MCF 10A (cell line): ENCODE measurements around the gene RETREG1. TPM values are rescaled to one million over a fixed set of nuclear protein-coding genes. Genes with fewer than 3 reads are reported as not detected.

Experiments
- BruUV-seq: library from RNA; stranded (reverse); fragments of 400-500 nt; replicated peaks from 2 replicates; lab custom pipeline; 2021; lab: Mats Ljungman, UMichigan
- CTCF ChIA-PET: fragments of 300-600 bp; sonication (Branson Sonifier 250); formaldehyde crosslinking; extraction: SDS; loops from one replicate; lab custom pipeline; 2021; ENCODE audit warnings: antibody characterized with exemption, inconsistent platforms; lab: Yijun Ruan, JAX
- POLR2A ChIA-PET: fragments of 300-600, 350-650 bp; sonication (Branson Sonifier 250); formaldehyde crosslinking; extraction: SDS; loops from one replicate; lab custom pipeline; 2020; ENCODE audit warnings: antibody characterized with exemption, inconsistent platforms; lab: Yijun Ruan, JAX
- DNase-seq: peaks from one replicate; pipeline ENCODE4 v3.0.0-alpha.2; 2018; ENCODE audit not compliant: unreplicated experiment
- H3K27ac Mint-ChIP-seq: one replicate; pipeline ENCODE4 v1.8.0; 2022; ENCODE audit warnings: mild to moderate bottlenecking, low read depth, mixed read lengths; ENCODE audit not compliant: unreplicated experiment
- H3K27me3 Mint-ChIP-seq: one replicate; pipeline ENCODE4 v1.8.0; 2022; ENCODE audit warnings: mixed read lengths; ENCODE audit not compliant: insufficient read depth, unreplicated experiment
- H3K36me3 Mint-ChIP-seq: one replicate; pipeline ENCODE4 v1.8.0; 2022; ENCODE audit warnings: mild to moderate bottlenecking, moderate library complexity, mixed read lengths; ENCODE audit not compliant: insufficient read depth, unreplicated experiment
- H3K4me1 Mint-ChIP-seq: one replicate; pipeline ENCODE4 v1.8.0; 2022; ENCODE audit warnings: mixed read lengths; ENCODE audit not compliant: insufficient read depth, unreplicated experiment
- H3K4me3 Mint-ChIP-seq: one replicate; pipeline ENCODE4 v1.8.0; 2022; ENCODE audit warnings: mild to moderate bottlenecking, moderate library complexity, mixed read lengths; ENCODE audit not compliant: unreplicated experiment
- H3K9me3 Mint-ChIP-seq: one replicate; pipeline ENCODE4 v1.8.0; 2022; ENCODE audit warnings: mixed read lengths; ENCODE audit not compliant: unreplicated experiment
- intact Hi-C: fragments of 100-400 bp; cut with micrococcal nuclease; formaldehyde crosslinking; loops from 2 replicates; pipeline ENCODE4 v1.14.1; 2022
- total RNA-seq: library from RNA; stranded (reverse); gene quantifications from 2 replicates; pipeline ENCODE4 v1.2.3, GENCODE V29; 2022
- TF ChIP-seq, protein P1 (sequence below): fragments of 200-600 bp; IDR thresholded peaks from one replicate; pipeline ENCODE4 v1.8.0; 2022; ENCODE audit warnings: antibody characterized with exemption, mild to moderate bottlenecking; ENCODE audit not compliant: unreplicated experiment

Gene RETREG1
- total RNA-seq, 1 experiment from 2014 or later = 4.9 TPM

- ChIA-PET POLR2A (interaction anchor here (0.6 to 1.0 kb wide), 2 partner anchors 34 to 76 kb away, joined by 3 to 7 read pairs; no protein-coding TSS in a partner anchor), CTCF (interaction anchor here (0.6 to 1.4 kb wide), 4 partner anchors 10 to 667 kb away, joined by 3 to 4 read pairs (median 3); no protein-coding TSS in a partner anchor)
- Mint-ChIP-seq H3K4me1 (peaks cover 18% of the 10 kb centered on the region), H3K4me3 (no peak overlapping the region), H3K27me3 (no peaks in the 10 kb centered on the region), H3K36me3 (no peaks in the 10 kb centered on the region), H3K27ac (peak overlapping the region; percentile 20), H3K9me3 (no peaks in the 10 kb centered on the region)
- no peak for DNase-seq
- TF ChIP-seq, protein P1, sequence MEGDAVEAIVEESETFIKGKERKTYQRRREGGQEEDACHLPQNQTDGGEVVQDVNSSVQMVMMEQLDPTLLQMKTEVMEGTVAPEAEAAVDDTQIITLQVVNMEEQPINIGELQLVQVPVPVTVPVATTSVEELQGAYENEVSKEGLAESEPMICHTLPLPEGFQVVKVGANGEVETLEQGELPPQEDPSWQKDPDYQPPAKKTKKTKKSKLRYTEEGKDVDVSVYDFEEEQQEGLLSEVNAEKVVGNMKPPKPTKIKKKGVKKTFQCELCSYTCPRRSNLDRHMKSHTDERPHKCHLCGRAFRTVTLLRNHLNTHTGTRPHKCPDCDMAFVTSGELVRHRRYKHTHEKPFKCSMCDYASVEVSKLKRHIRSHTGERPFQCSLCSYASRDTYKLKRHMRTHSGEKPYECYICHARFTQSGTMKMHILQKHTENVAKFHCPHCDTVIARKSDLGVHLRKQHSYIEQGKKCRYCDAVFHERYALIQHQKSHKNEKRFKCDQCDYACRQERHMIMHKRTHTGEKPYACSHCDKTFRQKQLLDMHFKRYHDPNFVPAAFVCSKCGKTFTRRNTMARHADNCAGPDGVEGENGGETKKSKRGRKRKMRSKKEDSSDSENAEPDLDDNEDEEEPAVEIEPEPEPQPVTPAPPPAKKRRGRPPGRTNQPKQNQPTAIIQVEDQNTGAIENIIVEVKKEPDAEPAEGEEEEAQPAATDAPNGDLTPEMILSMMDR = no peak
- no TSS peak for BruUV-seq
- intact Hi-C loops = no loop called here
Observed at GRCh38 chr5:16536246-16536645, 80.6 kb downstream of the RETREG1 start.

GRCh38 chr5:16534280-16534679 is 82.5 kb downstream of the RETREG1 start:
- no peaks in the 10 kb centered on the region for H3K27me3 Mint-ChIP-seq
- H3K4me1 Mint-ChIP-seq = peaks cover 6% of the 10 kb centered on the region
- H3K27ac Mint-ChIP-seq = no peak overlapping the region
- ChIA-PET CTCF (interaction anchor here (0.6 to 1.6 kb wide), 4 partner anchors 14 to 46 kb away, joined by 3 to 4 read pairs (median 3); no protein-coding TSS in a partner anchor), POLR2A (interaction anchor here (0.6 to 1.5 kb wide), 2 partner anchors 9 to 19 kb away, joined by 3 to 5 read pairs; no protein-coding TSS in a partner anchor)
- no peak for DNase-seq
- TF ChIP-seq, protein P1 = no peak
- no TSS peak for BruUV-seq
- H3K9me3 Mint-ChIP-seq = no peaks in the 10 kb centered on the region
- intact Hi-C loops = no loop called here
- H3K4me3 Mint-ChIP-seq = no peak overlapping the region
- no peaks in the 10 kb centered on the region for H3K36me3 Mint-ChIP-seq

- ChIA-PET CTCF (interaction anchor here (1.7 kb wide), 1 partner anchor 10 kb away, joined by 4 read pairs; no protein-coding TSS in a partner anchor), POLR2A (interaction anchor here (0.6 kb wide), 1 partner anchor 12 kb away, joined by 3 read pairs; no protein-coding TSS in a partner anchor)
- intact Hi-C loops = no loop called here
- Mint-ChIP-seq H3K27ac (peak overlapping the region; percentile 25), H3K9me3 (no peaks in the 10 kb centered on the region), H3K4me1 (no peaks in the 10 kb centered on the region), H3K36me3 (no peaks in the 10 kb centered on the region), H3K27me3 (no peaks in the 10 kb centered on the region), H3K4me3 (no peak overlapping the region)
- TF ChIP-seq, protein P1 = no peak
- no TSS peak for BruUV-seq
- DNase-seq = no peak
Observed at GRCh38 chr5:16531063-16531648, 85.6 kb downstream of the RETREG1 start.

DNA sequence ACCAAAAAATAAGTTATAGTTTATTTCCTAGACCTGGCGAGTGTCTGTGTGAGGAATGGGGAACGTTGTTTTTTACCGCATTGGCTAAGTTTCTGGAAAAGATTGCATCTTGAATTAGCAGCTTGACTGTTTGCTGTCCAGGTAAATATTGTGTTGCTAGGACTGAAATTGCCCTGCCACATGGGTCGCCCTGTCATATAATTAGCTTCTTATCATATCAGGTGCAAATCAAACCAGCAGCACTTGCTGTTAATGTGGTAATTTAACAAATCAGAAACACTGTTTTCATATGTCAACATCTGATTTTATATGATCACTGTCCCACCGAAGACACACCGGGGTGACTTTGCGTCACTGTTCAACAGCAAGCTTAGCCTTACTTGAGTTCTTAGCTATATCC is 87.5 kb downstream of the RETREG1 start:
- no peaks in the 10 kb centered on the region for H3K4me1 Mint-ChIP-seq
- no peaks in the 10 kb centered on the region for H3K36me3 Mint-ChIP-seq
- ChIA-PET POLR2A (interaction anchor here (0.7 to 2.1 kb wide), 3 partner anchors 10 to 1361 kb away, joined by 3 to 5 read pairs (median 4); no protein-coding TSS in a partner anchor), CTCF (interaction anchor here (0.5 kb wide), 2 partner anchors 30 to 1398 kb away, joined by 3 read pairs; no protein-coding TSS in a partner anchor)
- H3K9me3 Mint-ChIP-seq = no peaks in the 10 kb centered on the region
- BruUV-seq = no TSS peak
- TF ChIP-seq, protein P1 = no peak
- no peaks in the 10 kb centered on the region for H3K27me3 Mint-ChIP-seq
- no peak overlapping the region for H3K27ac Mint-ChIP-seq
- DNase-seq = no peak
- intact Hi-C loops = no loop called here
- no peak overlapping the region for H3K4me3 Mint-ChIP-seq
